GM19372 (cell line): ENCODE data around the gene UBXN6.

Experiments used
- ATAC-seq: cut with Tn5 transposase; IDR thresholded peaks from one replicate; pipeline ENCODE4 v1.9.1; 2021; ENCODE audit warnings: mild to moderate bottlenecking, low read depth, moderate library complexity; ENCODE audit not compliant: unreplicated experiment

Gene UBXN6

GRCh38 chr19:4493929-4494690, 36.5 kb upstream of the UBXN6 start:
- no peak for ATAC-seq

- ATAC-seq: no peak
Observed at GRCh38 chr19:4493104-4493928, 35.7 kb upstream of the UBXN6 start.

GRCh38 chr19:4492337-4493103, 34.9 kb upstream of the UBXN6 start:
- ATAC-seq: no peak

GRCh38 chr19:4491446-4491845, 33.9 kb upstream of the UBXN6 start:
- ATAC-seq: no peak

- ATAC-seq: no peak
Observed at GRCh38 chr19:4488496-4488895, 30.9 kb upstream of the UBXN6 start.

GRCh38 chr19:4487572-4487971, 30.0 kb upstream of the UBXN6 start:
- no peak for ATAC-seq

- ATAC-seq: no peak
Observed at GRCh38 chr19:4483385-4483784, 25.8 kb upstream of the UBXN6 start.

GRCh38 chr19:4482721-4483364, 25.2 kb upstream of the UBXN6 start:
- ATAC-seq: no peak

- ATAC-seq: no peak
Observed at GRCh38 chr19:4477034-4477801, 19.6 kb upstream of the UBXN6 start.

GRCh38 chr19:4474514-4475022, 17.0 kb upstream of the UBXN6 start:
- no peak for ATAC-seq

- no peak for ATAC-seq
Observed at GRCh38 chr19:4473763-4474513, 16.3 kb upstream of the UBXN6 start.

GRCh38 chr19:4473011-4473762, 15.6 kb upstream of the UBXN6 start:
- ATAC-seq: no peak

- ATAC-seq: no peak
Observed at GRCh38 chr19:4472174-4472974, 14.8 kb upstream of the UBXN6 start, which contains the start of gene HDGFL2. Gene HDGFL2 (plus strand): TSS chr19:4472297. CDS start chr19:4472351, 54 bp downstream.

GRCh38 chr19:4471403-4472173, 14.0 kb upstream of the UBXN6 start:
- peak; percentile 80 for ATAC-seq

GRCh38 chr19:4467835-4468234, 10.2 kb upstream of the UBXN6 start:
- no peak for ATAC-seq

- no peak for ATAC-seq
Observed at GRCh38 chr19:4464815-4465581, 7.4 kb upstream of the UBXN6 start.
